ENCODE measurements around the gene TYRP1.

Gene TYRP1

DNA sequence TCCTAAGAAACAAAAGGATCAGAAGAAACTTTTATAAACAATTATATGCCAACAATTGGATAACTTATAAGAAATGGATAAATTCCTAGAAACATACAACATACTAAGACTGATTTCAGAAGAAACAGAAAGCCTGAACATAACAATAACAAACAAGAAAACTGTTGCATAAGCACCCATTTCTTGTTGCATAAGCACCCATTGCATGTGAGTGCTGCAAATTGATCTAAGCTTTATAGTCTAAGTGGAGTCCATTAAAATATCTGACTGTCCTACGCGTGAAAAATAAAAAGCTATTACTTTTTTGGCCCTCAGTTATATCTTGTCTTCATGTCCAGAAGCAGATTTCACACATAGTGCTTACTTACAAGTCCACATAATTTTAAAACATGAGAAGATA is 19.3 kb downstream of the TYRP1 start:
- DNase-seq (ENCODE audit: low spot score) = no peak
- in situ Hi-C loops (cut with MboI; ENCODE audit: low sequenced_read_pairs, unreplicated experiment) = no loop called here
- TF ChIP-seq, protein P1, sequence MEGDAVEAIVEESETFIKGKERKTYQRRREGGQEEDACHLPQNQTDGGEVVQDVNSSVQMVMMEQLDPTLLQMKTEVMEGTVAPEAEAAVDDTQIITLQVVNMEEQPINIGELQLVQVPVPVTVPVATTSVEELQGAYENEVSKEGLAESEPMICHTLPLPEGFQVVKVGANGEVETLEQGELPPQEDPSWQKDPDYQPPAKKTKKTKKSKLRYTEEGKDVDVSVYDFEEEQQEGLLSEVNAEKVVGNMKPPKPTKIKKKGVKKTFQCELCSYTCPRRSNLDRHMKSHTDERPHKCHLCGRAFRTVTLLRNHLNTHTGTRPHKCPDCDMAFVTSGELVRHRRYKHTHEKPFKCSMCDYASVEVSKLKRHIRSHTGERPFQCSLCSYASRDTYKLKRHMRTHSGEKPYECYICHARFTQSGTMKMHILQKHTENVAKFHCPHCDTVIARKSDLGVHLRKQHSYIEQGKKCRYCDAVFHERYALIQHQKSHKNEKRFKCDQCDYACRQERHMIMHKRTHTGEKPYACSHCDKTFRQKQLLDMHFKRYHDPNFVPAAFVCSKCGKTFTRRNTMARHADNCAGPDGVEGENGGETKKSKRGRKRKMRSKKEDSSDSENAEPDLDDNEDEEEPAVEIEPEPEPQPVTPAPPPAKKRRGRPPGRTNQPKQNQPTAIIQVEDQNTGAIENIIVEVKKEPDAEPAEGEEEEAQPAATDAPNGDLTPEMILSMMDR (IDR thresholded peaks at IDR 0.05; ENCODE audit: borderline replicate concordance, control extremely low read depth, extremely low read depth, insufficient read depth, missing control alignments) = no peak

DNA sequence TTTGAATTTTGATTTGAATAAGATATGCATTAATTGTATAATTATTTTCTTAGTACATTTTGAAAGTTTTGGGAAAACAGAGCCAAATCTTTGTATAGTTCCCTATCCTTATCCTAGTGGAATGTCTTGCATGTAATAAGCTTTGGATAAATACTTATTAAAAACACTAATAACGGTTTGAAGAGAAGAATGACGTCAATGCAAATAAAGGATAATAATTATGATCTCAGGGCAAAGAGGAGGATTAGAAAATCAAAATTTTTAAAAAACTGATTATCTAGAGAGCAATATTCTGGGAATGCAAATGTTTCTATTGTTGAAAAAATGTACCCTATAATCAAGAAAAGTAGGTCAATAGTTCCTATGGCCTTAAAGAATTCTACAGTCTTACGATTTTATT is 22.1 kb downstream of the TYRP1 start:
- TF ChIP-seq, protein P1 (IDR thresholded peaks at IDR 0.05; ENCODE audit: borderline replicate concordance, control extremely low read depth, extremely low read depth, insufficient read depth, missing control alignments) = no peak
- no peak for DNase-seq (ENCODE audit: low spot score)
- in situ Hi-C loops (cut with MboI; ENCODE audit: low sequenced_read_pairs, unreplicated experiment) = no loop called here

DNA sequence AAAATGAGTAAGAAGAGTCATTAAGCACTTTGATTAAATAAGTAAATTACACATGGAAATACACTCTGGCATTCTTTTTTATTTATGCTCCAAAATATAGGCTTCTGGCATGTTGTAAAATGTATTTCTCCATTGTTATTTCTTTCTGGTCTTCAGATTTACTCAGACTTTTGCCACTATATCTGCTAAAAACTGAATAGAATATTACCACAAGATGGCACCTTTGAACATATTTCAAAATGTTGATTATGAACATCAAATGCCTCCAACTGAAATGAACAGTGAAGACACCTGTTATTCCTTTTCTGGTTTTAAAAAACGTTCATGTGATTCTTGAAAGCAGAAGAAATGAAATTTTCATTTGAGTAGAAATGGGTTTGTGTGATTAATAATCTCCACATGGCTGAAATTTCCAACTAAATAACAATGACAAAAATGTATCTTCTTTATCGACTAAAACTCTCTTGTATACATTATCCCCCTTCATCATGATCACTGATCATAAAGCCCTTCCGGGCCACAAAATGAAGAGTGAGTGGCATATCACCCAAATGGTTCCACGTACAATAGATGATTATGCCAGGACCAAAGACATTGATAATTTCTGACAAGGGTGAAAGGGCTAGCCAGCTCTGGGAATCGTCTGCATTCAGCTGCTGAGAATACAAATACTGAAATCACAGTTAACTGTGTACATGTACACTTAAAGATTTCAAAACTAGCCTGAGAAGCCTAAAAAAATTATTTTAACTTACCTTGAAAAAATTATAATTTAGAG is 23.8 kb downstream of the TYRP1 start:
- DNase-seq (ENCODE audit: low spot score) = no peak
- in situ Hi-C loops (cut with MboI; ENCODE audit: low sequenced_read_pairs, unreplicated experiment) = no loop called here
- TF ChIP-seq, protein P1 (IDR thresholded peaks at IDR 0.05; ENCODE audit: borderline replicate concordance, control extremely low read depth, extremely low read depth, insufficient read depth, missing control alignments) = no peak

DNA sequence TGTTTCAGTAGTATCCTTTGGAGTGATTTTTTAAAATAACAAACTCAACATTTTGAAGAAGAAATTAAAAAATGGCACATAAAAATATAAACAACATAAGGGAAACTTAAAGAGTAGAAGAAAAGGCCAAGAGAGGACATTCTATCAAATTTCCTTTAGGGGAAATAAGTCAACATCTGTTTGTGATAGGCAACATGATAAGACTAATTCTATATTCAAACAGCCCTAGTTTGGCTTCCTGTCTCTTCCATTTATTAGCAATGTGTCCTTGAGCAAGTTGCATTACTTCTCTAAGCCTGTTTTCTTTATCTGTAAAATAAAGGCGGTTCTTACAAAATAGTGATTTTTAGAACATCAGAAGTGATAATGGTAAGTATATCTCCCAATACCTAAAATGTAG is 24.7 kb downstream of the TYRP1 start:
- no peak for DNase-seq (ENCODE audit: low spot score)
- in situ Hi-C loops (cut with MboI; ENCODE audit: low sequenced_read_pairs, unreplicated experiment) = no loop called here
- TF ChIP-seq, protein P1 (IDR thresholded peaks at IDR 0.05; ENCODE audit: borderline replicate concordance, control extremely low read depth, extremely low read depth, insufficient read depth, missing control alignments) = no peak

DNA sequence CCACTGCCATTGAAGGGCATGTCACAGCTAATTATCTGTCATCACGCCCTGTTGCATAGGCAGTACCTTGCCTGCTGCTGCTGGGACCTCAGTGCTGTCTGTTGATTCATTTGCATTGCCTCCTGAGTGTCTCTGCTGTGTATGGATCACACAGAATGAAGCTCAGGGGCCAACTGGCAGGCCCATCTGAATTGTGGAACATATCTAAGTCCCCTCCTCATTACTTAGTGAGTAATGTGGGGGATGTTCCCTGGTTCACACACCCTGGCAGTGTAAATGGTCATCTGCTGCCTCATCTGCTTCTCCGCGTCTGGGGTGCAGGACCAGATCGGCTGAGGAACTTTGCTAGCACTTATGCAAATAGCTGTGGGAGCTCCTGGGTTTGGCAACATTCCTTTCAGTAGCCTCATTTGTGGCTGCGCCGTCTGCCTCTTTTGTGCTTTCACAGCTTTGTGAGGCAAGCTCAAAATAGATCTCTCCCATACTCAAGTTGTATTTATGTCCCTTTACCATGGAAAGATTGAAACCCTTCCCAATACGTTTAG is 25.4 kb downstream of the TYRP1 start:
- no peak for DNase-seq (ENCODE audit: low spot score)
- TF ChIP-seq, protein P1 (IDR thresholded peaks at IDR 0.05; ENCODE audit: borderline replicate concordance, control extremely low read depth, extremely low read depth, insufficient read depth, missing control alignments) = no peak
- in situ Hi-C loops (cut with MboI; ENCODE audit: low sequenced_read_pairs, unreplicated experiment) = no loop called here

DNA sequence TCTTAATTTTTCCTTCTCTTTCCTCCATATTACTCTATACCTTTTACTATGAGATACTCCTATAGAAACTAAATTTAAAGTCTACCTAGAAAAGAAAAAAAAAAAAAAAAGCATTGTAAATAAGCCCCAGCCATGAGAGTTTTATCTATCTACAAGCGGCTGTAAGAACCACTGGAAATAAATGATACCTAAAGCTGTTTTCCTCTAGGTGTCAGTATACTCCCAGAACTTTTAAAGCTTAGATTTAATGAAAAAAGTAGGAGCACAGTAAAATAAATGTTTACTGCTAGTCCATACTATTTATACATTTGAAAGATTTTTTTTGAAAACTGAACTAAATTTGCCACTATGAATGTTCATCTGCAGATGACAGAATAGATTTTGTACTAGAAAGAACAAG is 26.2 kb downstream of the TYRP1 start:
- in situ Hi-C loops (cut with MboI; ENCODE audit: low sequenced_read_pairs, unreplicated experiment) = no loop called here
- DNase-seq (ENCODE audit: low spot score) = no peak
- TF ChIP-seq, protein P1 (IDR thresholded peaks at IDR 0.05; ENCODE audit: borderline replicate concordance, control extremely low read depth, extremely low read depth, insufficient read depth, missing control alignments) = no peak

Measured in GM13976 (cell line).